WI38 (cell line): ENCODE results near the gene SNX6.

ENCODE experiments used
- H3K4me3 ChIP-seq: 2 replicates; pipeline ENCODE4 v1.5.1; 2011; ENCODE audit warnings: low read depth, mild to moderate bottlenecking, control low read depth, low read length
- TF ChIP-seq, protein P1 (sequence below): IDR thresholded peaks from 2 replicates; pipeline ENCODE4 v1.5.1; 2012; ENCODE audit warnings: low read depth, mild to moderate bottlenecking, control low read depth, low read length

Gene SNX6

GRCh38 chr14:34615507-34615906 lies 14.4 kb downstream of the SNX6 start:
- no peak overlapping the region for H3K4me3 ChIP-seq
- TF ChIP-seq, protein P1, sequence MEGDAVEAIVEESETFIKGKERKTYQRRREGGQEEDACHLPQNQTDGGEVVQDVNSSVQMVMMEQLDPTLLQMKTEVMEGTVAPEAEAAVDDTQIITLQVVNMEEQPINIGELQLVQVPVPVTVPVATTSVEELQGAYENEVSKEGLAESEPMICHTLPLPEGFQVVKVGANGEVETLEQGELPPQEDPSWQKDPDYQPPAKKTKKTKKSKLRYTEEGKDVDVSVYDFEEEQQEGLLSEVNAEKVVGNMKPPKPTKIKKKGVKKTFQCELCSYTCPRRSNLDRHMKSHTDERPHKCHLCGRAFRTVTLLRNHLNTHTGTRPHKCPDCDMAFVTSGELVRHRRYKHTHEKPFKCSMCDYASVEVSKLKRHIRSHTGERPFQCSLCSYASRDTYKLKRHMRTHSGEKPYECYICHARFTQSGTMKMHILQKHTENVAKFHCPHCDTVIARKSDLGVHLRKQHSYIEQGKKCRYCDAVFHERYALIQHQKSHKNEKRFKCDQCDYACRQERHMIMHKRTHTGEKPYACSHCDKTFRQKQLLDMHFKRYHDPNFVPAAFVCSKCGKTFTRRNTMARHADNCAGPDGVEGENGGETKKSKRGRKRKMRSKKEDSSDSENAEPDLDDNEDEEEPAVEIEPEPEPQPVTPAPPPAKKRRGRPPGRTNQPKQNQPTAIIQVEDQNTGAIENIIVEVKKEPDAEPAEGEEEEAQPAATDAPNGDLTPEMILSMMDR: no peak

DNA sequence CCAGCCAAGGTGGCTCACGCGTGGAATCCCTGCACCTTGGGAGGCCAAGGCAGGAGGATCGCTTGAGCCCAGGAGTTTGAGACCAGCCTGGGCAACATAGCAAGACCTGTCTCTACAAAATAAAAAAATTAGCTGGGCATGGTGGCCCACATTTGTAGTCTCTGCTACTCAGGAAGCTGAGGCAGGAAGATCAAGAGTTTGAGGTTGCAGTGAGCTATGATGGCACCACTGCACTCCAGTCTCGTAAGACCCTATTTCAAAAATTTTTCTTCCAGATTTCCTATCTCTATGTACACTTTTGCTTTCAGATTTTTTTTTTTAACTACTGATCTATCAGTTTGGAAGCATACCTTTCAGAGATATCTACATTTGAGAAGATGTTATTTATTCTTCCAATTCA lies 15.3 kb downstream of the SNX6 start:
- TF ChIP-seq, protein P1: no peak
- H3K4me3 ChIP-seq: no peak overlapping the region

DNA sequence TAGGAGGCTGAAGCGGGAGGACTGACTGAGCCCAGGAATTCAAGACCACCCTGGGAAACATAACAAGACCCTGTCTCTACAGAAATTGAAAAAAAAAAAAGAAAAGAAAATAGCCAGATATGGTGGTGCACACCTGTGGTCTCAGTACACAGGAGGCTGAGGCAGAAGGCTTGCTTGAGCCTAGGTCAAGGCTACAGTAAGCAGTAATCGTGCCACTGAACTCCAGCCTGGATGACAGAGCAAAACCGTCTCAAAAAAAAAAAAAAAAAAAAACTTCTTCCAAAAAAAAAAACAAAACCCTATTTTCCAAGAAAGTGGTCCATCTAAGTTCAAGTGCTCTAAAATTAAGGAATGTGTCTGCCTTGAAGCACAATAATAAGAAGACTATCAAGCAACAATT lies 19.8 kb downstream of the SNX6 start:
- no peak overlapping the region for H3K4me3 ChIP-seq
- TF ChIP-seq, protein P1: no peak

GRCh38 chr14:34605461-34605860 lies 24.5 kb downstream of the SNX6 start:
- no peak overlapping the region for H3K4me3 ChIP-seq
- TF ChIP-seq, protein P1: no peak

- TF ChIP-seq, protein P1: no peak
- no peak overlapping the region for H3K4me3 ChIP-seq
Observed at GRCh38 chr14:34604995-34605394, 25.0 kb downstream of the SNX6 start.

DNA sequence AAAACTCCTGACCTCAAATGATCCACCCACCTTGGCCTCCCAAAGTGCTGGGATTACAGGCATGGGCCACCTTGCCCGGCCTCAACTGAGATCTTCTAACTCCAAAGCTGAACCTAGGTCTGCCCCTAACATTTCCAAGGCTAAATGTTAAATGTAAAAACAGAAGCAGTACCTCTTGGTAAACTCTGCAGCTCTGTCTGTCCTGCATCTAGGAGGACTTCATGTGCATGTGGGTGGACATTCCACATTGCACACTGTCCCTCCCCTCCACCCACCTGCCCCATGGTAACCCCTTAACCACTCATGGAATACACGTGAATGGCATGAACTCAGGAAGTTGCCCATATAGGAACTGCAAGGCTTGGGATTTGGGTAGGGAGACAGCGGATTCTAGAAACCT lies 33.1 kb downstream of the SNX6 start:
- TF ChIP-seq, protein P1: no peak
- no peak overlapping the region for H3K4me3 ChIP-seq

DNA sequence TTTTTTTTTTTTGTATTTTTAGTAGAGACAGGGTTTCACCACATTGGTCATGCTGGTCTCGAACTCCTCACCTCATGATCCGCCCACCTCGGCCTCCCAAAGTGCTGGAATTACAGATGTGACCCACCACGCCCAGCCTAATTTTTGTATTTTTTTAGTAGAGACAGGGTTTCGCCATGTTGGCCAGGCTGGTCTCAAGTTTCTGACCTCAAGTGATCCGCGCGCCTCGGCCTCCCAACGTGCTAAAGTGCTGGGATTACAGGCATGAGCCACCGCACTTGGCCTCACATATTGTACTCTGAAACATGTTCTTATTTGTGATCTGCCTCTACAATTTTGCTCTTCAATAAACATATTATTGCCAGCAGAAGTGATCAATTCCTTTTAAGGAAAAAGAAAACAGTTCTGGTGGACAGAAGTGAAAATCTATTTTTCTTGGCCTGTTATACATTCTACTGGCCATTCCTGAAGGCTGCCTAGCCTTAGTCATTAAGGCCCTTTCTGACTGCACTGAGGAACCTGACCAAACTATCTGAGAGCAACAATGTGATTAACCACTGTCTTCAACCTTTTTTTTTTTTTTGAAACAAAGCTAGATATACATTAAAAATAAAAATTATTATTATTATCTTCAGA lies 36.1 kb downstream of the SNX6 start:
- H3K4me3 ChIP-seq: no peak overlapping the region
- TF ChIP-seq, protein P1: no peak
